A549 treated with AZD9567 at 1 μM for 4 hours (cell line): ENCODE measurements around the gene SMG7. TPM values are rescaled to one million over a fixed set of nuclear protein-coding genes. Genes with fewer than 3 reads are reported as not detected.

Source experiments
- total RNA-seq: library from RNA; stranded (reverse); fragments of 200-300 nt; extraction: Qiagen RNA extraction; gene quantifications from 5 replicates; pipeline ENCODE4 v1.2.3, GENCODE V29; 2022; ENCODE audit not compliant: insufficient read depth

Gene SMG7, protein sequence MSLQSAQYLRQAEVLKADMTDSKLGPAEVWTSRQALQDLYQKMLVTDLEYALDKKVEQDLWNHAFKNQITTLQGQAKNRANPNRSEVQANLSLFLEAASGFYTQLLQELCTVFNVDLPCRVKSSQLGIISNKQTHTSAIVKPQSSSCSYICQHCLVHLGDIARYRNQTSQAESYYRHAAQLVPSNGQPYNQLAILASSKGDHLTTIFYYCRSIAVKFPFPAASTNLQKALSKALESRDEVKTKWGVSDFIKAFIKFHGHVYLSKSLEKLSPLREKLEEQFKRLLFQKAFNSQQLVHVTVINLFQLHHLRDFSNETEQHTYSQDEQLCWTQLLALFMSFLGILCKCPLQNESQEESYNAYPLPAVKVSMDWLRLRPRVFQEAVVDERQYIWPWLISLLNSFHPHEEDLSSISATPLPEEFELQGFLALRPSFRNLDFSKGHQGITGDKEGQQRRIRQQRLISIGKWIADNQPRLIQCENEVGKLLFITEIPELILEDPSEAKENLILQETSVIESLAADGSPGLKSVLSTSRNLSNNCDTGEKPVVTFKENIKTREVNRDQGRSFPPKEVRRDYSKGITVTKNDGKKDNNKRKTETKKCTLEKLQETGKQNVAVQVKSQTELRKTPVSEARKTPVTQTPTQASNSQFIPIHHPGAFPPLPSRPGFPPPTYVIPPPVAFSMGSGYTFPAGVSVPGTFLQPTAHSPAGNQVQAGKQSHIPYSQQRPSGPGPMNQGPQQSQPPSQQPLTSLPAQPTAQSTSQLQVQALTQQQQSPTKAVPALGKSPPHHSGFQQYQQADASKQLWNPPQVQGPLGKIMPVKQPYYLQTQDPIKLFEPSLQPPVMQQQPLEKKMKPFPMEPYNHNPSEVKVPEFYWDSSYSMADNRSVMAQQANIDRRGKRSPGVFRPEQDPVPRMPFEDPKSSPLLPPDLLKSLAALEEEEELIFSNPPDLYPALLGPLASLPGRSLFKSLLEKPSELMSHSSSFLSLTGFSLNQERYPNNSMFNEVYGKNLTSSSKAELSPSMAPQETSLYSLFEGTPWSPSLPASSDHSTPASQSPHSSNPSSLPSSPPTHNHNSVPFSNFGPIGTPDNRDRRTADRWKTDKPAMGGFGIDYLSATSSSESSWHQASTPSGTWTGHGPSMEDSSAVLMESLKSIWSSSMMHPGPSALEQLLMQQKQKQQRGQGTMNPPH
- total RNA-seq = 29.3 to 38.6 TPM (median 32.9 TPM) in 5 replicates

DNA sequence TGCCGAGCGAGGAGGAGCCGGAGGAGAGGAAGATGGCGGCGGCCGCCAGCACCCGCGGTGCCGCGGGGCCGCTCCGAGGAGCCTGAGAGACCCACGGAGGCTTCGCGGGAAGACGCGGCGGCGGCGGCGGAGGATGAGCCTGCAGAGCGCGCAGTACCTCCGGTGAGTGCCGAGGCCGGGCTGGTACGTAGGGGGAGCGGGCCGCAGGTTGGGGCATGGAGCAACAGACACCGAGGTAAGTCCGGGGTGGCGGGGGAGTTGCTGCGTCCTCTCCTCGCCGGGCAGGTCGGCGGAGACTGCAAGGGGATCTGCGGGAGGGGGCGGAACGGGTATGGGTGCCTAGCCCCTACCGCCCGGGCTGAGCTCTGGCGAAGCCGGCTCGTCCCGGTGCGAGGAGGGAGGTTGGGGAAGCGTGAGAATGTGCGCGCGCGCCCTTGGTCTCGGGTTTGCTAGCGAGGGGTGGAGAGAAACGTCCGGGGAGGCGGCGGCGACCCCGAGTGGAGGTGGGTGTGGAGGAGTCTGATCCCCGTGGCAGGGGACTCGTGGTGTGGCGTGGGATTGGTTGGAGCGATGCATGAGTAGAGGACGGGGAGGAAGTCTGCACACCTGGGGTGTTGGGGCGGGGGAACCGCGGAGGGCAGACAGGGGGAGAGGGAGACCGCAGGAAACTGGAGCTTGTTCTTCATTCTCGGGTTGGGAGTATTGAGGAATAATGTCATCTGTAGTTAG lies at the start of gene SMG7:
SMG7 (plus strand) TSS at position 12 of the 729 bp plus-strand sequence; CDS start at position 134, 122 bp downstream.

DNA sequence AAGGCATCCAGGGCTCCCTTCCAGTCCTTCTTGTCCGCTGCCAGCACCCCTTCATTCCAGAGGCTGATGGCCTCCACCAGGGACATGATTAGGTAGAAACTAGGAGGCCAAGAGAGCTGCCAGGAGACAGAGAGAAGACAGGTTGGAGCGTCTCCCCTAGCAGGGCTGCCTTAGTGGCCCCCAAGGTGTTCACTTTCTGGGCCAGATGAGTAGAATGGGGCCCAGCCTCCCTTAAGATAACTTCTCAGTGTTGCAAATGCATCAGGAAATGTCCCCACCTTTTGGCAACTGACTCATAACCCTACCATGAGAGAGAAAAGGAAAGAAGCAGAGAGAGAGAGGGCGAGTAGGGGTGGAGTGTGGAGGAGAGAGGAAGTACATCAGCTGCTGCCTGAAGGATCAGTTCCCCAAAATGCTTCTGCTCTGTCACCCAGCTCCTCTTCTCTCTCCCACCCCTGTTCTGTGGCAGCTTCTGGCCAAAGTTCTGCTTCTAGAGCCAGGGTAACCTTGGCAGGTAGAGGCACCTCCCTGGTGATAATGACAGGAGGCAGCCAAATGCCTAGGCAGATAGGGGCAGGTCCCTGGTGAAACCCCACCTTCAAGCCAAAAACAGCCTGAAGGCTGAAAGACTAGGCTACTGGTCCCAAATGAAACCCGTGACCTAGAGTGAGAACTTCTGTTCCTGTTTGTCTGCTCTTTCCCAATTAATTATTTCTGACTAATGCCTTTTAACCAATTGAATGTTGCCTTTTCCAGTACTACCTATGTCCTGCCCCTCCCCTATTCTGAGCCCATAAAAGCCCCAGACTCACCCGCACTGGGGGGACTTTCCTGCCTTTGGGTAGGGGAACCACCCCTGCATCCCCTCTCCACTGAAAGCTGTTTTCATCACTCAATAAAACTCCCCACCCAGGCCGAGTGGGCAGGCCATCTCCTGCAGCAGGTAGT lies 118.2 kb downstream of the SMG7 start, which contains the start of gene NCF2:
NCF2 (minus strand) TSS at position 216 of the 948 bp plus-strand sequence; CDS start at position 86, 130 bp downstream.

Other genes with a start within 250 kb of the SMG7 start
- gene NMNAT2, start 54.1 kb upstream of the SMG7 start, total RNA-seq = 0.36 to 0.58 TPM (median 0.41 TPM) in 5 replicates
- gene NCF2, start 118.0 kb downstream of the SMG7 start, total RNA-seq = 0.94 to 3.2 TPM (median 1.4 TPM) in 5 replicates
- gene ARPC5, start 163.3 kb downstream of the SMG7 start, total RNA-seq = 142 to 175 TPM (median 165 TPM) in 5 replicates
- gene APOBEC4, start 180.8 kb downstream of the SMG7 start, total RNA-seq = not detected in 5 replicates